ENCODE results near the gene MARK1.

DNA sequence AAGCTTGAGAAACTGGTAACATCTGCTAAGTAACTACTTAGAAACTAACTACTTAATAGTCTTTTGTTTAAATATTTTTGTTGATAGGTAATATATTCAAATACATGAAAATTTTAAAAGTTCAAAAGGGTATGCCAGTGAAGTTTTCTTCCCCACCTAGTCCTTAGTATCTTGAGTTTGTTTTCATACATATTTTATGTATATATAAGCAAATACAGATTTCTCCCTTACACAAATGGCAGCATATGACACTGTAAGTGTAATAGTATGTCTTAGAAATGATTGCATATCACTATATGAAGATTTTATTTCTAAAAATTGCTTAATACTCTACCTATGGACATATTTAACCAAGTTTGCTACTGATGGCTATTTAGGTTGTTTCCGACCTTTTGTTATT lies 38.9 kb downstream of the MARK1 start:
- TF ChIP-seq CTCF (IDR thresholded peaks at IDR 0.05) (no peak), POLR2A (IDR thresholded peaks at IDR 0.05) (no peak)
